ENCODE data around the gene PUM1.

PUM1 gene

DNA sequence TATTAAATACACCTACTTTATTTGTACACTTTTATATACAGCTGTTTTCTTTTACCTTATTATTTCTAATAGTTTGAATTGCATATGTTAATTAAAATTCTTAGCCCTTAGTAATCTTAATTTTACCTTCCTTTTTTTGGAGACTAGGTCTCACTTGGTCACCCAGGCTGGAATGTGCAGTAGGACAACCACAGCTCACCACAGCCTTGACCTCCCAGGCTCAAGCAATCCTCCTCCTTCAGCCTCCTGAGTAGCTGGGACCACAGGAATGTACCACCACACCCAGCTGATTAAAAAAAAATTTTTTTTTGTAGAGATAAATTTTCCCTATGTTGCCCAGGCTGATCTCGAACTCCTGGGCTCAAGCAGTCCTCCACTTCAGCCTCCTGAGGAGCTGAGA lies 141.9 kb downstream of the PUM1 start:
- DNase-seq = no peak

DNA sequence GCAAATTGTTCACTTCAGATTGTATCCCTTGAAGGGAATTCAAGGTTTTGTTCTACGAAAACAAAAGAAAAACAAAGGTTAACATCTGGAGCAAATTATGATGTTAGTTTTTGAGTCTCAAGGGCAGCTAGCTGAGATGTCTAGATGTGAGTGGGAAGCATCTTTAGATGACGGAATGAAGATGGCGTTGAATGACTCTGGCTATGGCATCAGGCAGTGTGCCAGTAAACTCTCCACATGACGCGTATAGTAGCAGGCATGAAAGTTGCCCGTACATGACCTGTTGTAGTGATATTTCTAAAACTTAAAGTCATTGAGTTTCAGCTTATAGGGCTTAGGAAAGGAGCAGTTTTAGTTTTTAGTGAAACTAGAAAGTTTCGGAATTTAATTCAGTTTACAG lies 144.7 kb downstream of the PUM1 start:
- no peak for DNase-seq

DNA sequence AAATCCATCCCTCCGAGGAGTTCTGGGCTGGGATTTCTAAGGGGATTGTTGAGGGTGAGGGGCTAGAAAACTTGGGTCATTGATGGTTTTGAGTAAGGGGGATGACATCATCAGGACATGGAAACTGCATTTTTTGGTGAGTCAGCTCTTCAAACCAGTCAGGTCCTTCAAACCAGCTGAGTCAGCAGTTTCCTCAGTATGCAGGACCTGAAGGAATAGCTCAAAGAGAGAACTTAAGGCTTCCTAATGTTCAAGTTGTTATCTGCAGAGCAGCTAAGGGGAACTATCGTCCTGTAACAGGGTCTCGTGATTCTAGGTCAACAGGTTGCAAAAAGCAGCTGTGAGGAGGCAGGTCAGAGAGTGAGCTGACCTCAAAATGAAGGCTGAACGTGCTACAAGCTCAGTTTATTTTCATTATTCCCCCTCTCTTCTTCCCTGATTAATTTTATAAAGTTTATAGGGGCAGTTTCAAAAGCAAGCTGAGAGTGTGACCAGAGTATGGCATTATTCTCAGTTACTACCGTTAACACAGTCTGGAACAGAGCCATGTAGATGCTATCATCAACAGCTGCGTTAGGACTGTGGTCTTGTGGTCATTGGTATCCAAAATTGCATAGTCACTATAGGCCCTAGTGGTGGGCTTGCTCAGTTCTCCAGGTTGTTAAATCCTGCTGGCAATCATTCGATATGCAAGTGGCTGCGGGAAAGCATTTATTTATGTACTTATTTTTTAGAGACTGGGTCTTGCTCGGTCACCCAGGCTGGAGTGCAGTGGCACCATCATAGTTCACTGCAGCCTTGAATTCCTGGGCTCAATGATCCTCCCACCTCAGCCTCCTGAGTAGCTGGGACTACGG lies 146.3 kb downstream of the PUM1 start:
- no peak for DNase-seq

DNA sequence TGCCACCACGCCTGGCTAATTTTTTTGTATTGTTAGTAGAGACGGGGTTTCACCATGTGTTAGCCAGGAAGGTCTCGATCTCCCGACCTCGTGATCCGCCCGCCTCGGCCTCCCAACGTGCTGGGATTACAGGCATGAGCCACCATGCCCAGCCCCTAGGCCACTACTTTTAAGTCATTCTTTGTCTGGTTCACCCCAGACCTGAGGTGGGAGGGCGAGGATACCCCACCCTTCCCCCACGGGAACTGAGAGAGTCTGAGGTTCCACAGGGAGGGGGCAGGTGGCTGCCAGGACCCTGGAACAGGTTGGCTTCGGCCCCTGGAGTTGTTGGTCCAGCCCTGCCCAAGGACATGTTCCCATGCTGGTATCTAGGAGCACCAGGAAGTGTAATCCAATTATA lies 149.2 kb downstream of the PUM1 start:
- no peak for DNase-seq

DNA sequence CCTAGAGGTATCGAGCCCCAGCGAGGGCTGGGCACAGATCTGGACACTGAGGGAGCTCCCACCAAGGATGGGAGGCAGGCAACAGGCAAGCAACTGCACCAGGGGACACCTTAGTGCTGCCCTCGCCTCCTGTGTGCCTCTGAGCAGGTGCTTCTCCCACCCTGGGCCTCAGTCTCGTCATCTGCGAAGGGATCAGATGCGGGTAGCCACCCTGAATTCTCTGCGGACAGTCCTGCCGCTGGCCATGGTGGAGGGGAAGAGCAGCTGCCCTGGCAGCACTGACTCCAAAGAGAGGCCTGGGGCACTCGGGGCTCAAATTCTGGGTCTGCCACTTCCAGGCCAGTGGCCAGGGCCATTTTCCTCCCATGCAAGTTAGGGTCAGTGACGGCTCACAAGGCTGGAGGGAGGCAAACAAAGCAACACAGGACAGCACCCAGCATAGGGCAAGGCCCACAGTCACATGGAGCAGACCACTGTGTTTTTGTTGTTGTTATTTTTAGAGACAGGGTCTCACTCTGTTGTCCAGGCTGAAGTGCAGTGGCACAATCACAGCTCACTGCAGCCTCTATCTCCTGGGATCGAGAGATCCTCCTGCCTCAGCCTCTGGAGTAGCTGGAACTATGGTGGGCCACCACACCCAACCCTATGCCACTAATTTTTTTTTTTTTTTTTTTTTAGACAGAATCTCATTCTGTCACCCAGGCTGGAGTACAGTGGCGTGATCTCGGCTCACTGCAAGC lies 149.9 kb downstream of the PUM1 start:
- DNase-seq = no peak

DNA sequence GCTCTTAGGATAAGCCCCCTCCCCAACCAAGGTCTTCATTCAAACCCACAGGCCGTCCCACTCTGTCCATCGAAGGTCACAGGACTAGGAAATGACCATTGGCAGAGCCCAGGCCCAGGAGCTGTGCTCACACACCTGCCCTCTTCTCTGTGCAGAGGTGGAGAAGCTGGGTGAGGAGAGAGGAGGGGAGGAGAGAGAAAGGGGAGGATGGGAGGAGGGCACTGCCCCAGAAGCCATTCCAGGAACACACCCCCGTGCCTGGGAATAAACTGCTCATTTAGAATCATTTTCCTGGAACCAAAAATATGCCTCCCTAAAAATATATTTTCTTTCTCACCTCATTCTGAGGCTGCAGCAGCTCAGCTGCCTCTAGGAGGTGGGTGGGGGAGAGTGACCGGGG lies 150.6 kb downstream of the PUM1 start:
- no peak for DNase-seq

DNA sequence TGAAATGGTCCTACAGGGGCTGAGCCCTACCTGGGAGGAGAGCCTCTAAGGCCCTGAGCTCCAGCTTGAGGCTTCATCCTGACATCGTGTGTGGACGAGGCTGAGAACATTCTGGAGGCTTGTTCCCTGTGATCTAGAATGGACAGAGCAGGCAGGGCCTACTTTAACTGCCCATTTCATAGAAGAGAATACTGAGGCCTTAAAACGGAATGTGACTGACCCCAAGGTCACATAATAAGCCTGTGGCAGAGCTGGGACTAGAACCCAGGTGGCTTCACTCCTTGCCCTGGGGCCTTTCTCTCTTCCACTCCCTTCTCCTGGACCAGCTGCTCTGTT lies 151.0 kb downstream of the PUM1 start:
- DNase-seq = no peak

DNA sequence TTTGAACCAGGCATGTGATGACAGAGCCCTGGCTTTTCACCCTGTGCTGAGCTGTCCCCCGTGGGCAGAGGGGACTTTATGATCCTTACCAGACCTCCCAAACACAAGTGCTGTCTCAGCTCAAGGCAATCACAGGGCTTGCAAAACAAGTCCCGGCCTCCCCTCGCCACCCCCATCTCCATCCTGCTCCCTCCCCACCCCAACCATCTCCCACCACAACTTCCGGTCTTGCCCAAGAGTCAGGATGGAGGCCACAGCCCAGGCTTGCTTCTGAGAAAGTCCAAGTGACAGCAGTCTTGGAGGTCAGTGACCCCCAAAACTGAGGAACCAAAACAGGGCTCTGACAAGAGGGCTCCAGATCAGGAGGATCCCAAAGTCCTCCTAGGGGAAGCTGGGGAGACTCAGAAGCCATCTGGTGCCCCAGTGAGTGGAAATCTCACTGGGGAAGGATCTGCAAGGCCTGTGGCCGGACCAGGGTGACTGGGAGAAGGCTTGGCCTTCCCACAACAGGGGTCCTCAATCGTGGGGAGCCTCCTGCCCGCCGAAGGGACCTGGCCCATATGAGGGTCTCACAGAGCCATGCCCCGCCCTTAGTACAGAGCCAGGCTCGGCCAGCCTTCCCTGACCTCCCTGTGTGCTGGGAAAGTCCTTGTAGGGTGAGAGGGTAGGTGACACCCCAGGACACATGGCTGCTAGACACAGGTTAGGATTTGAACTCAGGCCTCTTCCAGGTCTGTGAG lies 152.4 kb downstream of the PUM1 start:
- no peak for DNase-seq

DNA sequence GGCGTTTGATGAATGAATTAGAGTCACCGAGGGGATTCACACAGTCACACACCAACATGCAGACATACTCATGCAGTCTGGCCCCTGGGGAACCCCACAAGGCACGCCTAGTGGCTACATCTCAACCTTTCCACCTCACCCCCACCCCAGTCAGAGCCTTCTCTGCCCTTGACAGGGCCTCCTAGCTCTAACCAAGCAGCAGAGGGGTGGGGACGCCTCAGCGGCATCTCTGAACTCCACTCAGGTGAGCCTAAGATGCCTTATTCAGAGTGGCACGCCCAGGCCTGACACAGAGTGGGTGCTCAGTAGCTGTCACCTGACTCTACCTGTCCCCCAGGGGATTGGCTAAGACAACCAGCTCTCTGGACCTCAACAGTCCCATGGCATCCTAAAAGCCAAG lies 153.3 kb downstream of the PUM1 start:
- DNase-seq = no peak

DNA sequence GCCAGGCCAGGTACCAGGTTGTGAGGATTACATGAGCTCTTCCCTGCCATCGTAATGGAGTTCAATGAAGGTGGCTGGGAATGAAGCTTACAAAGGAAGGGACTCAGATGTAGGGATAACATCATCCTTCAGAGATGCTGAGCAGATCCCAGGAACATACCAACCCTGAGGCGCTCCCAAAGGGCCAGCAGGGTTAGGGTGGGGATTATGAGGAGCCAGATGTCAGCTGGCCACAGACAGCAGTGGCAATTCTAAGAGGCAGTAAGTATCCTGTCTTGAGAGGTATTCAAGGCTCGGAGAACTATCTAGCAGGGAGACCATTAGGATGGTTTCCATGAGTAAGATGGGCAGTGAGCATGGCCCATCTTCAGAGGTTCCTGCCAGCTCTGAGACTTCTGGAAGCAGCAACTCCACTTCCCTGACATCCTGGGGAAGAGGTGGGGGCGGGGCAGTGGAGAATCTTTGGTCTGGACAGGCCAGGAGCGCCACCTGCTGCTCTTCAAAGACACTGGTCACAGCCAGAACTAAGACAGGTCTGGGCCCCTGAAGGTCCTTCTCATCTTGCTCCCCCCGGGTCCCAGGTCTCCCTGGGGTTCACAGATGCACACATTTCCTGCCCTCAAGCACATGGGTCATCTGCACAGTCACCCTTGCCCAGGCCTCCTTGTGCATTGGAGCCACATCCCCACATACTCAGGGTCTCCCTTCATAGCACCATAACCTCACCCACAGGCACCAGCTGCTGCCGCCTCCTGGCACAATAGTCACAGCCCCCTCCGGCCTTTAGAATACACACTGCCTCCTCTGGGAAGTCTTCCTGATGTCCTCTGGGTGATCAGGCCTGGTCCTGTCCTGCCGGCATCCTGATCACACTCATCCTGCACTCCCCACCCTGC lies 154.2 kb downstream of the PUM1 start:
- peak; percentile 58 for DNase-seq

DNA sequence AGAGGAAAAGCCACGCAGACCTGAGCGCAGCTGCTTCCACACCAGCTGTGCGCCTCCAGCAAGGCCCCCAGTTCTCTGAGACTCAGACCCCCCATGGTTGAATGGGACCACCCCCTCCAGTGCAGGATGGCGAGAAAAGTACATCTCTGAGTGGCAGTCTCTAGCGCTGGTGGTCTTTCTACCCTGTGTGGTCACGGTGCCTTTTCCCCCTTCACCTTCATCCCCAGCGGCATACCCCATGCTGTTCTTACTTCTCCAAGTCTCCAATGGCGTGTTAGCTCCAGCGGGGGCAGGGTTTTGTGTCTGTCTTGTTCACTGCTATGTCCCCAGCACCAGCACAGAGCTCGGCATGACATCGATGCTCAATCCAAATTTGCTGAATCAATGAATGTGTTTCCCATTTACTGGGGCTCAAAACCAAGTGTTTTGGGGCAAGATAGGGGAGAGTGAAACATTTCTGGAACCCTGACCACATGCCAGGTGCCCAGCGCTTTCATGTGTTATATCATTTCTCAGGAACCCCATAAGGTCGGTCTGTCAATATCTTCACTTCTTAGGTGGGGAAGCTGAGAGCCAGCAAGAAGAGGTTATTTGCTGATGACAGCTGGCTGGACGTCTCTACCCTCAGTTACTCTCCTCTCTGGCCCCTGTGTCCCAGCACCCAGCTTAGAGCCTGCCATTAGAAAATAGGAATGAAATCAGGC lies 156.0 kb downstream of the PUM1 start:
- no peak for DNase-seq

DNA sequence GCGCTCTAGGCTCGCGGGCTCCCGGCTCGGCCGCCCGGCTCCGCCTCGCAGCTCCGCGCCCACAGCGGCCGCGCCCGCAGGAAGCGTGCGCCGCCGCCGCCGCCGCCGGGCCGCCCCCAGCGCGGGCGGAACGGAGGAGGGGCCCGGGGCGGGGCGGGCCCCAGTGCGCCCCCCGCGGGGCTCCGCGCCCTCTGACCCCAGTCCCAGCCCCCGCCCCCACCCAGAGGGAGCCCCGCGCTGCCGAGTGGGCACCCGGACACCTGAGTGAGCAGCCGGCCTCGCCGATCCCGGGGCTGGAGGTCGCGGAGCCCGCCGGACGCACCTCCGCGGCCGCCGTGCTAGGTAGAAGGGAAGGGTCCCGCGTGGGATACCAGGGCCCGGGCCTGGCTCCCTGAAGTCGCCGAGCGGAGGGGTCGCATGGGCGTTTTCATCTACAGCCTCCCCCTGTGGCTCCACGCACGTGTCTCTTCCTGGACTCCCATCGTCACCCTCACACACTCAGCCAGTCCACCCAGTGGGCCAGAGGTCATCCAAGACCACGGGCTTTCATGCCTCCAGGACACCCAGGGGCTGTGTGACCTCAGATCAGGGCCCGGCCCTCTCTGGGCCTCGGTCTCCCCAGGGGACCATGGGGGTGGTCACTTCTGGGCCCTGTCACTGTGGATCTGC lies 156.7 kb downstream of the PUM1 start, which contains the start of gene SDC3:
TSS of gene SDC3 (minus strand) at position 63 of the 669 bp plus-strand sequence. CDS start 172 bp downstream, outside the sequence.
- no peak for DNase-seq

DNA sequence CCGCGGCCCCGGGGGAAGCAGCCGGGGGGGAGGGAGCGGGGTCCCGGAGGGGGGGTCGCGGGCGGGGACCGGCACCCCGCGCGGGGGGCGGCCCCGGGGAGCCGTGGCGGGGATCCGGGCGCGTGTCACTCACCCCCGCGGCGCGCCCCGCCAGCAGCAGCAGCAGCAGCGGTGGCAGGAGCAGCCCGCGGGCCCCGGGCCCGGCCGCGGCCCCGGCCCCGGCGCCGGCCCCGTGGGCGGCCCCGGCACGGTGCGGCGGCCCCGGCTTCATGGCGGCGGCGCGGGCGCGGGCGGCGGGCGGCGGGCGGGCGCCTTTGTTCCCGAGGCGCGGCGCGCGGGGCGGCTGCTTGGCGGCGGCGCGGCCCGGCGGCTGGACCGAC lies 157.2 kb downstream of the PUM1 start:
- DNase-seq = no peak

DNA sequence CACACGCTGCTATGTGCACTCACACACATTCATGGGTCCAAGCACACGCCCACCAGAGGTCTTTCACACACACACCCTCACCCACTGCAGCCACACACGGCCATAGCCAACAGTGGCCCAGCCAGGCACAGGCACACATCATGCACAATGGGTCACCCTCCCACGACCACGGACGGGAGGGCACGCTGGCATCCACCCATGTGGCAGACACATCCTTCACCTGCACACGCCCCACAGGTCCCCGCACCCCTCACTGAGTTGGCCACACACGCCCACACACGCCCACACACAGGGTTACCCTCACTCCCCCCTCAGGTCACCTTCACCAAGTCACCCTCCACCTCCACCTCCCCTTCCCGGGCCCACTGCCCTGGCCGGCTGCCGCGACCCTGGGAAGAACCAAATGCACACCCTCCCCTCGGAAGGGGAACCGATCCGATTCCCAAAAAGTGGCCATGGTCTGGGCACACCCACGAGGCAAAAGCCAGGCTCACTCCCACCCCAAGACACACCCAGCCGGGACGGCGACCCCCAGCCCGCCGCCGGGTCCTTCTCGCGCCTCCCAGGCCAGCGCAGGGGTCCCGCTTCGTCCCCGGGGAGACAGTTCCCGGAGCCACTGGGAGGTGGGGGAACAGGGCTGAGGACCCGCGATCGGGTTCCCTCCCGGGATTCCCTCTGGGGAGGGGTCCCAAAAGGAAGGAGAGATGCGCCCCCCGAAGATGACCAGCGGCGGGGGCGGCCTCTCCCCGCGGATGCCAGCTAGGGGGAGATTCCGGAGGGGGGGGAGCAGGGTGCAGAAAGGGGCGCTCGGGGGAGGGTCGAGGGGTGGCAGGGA lies 157.8 kb downstream of the PUM1 start:
- DNase-seq = no peak

DNA sequence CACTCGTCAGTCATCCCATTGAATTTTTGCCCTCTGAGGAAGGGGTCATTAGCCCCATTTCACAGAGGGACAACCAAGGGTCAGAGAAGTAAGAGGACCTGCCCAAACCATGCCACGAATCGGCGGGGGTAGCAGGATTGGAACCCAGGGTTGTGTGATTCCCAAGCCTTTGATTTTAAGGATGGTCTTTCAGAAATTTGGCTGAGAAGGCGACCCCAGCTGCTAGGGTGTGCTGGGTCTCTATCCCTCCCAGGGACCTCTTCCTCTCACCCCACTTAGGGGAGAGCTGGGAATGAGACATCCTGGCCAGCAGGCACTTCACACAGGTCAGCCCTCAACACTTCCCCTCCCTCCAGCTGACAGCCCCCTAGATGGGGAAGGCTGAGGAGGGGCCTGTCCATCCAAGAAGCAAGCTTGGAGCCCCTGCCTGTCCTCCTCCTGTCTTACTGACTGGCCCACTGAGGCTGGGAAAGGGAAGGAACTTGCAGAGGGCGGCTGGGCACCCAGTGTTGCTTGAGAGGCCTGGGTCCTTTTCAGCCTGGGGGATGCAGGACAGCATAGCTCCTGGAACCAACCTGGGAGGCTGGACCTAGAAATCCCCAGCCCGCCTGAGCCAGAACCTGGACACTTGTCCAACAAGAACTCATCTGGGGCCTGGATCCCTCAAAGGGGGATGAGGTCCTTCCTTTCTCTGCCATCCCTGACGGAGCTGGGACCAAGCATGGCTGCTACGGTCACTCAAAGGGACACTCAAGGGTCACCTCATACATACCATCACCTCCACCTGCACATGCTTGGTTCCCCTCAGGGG lies 158.7 kb downstream of the PUM1 start:
- no peak for DNase-seq

DNA sequence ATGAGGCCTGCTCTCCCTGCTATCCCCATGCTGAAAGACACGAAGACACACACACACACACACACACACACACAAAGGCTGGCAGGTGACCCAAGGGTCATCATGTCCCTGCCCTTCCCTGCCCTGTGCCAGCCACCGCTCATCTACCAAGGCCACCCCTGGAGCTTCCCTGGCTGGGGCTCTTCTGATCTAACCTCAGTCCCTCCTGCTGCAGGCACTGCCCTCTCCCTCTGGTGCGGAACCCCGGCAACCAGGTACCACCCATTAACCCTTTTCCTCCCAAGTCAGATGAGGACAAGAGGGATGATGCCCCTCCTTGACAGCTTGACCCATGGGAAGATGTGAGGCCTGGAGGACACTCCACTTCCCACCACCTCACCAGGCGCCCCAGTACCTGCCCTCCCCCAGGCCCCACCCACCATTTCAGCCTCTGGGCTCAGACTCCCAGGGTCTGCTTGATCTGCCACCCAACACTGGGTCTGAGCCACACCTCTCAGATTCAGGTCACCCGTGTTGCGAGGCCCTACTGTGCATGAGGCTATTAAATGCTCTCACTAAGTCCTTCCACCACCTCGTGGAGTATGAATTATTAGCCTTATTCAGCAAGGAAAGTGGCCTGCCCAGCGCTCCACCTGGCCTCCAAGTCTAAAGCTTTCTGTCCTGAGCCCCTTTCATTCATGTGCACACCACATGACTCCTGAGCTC lies 159.4 kb downstream of the PUM1 start:
- DNase-seq = no peak

DNA sequence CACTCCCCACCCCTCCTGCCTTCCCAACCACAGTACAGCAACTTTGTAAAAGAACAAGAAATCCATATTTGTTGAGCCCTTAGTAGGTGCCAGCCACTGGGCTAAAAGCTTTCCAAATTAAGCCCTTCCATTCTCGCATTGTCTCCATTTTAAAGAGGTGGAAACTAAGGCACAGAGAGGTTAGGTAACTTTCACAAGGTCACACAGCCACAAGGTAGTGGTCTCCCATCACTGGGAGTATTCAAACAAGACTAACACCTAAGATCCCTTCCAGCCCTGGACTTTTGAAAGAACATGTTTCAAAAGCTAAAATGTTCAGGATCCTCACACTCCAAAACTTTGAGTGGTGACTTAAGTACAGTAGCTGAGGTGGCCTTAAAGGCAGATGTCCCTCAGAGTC lies 160.1 kb downstream of the PUM1 start:
- DNase-seq = no peak

DNA sequence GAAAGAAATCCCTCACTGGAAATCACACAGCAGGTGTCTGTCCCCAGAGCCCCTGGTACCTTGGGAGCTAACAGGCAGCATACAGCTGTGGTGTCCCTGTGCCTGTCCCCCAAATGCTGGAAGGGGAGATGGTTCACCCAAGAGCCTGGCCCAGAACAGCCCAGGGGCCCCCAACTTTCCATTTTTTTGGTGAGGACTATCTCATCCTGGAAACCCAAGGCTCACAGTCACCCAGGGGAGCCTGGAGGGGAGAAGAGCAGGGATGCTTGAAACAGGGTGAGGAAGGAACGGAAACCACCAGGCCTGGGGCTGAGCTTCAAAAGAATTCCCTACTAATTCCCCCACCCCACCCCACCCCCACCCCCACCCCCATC lies 160.6 kb downstream of the PUM1 start:
- no peak for DNase-seq
